Neutrophil (primary cell): Measurements from ENCODE around the gene CNNM3.

Experiments used
- H3K27ac ChIP-seq: fragments of 200-600 bp; sonication (generic); 2 replicates; pipeline ENCODE4 v1.5.1; 2016; ENCODE audit warnings: mild to moderate bottlenecking, moderate library complexity
- H3K27me3 ChIP-seq: fragments of 200-600 bp; sonication (generic); 2 replicates; pipeline ENCODE4 v1.6.0; 2016; ENCODE audit warnings: mild to moderate bottlenecking
- H3K36me3 ChIP-seq: fragments of 200-600 bp; sonication (generic); 2 replicates; pipeline ENCODE4 v1.5.1; 2017
- H3K4me1 ChIP-seq, 2 experiments: fragments of 200-600 bp in 1 of 2; sonication (generic) in 1 of 2; 1 replicate in 1 of 2; 2 replicates in 1 of 2; pipeline versions ENCODE4 v1.5.1 to v1.6.1; 2013 to 2016; ENCODE audit warnings: low read depth in 1 of 2, low read length in 1 of 2, mild to moderate bottlenecking in 1 of 2, moderate library complexity in 1 of 2; ENCODE audit not compliant: control insufficient read depth in 1 of 2, insufficient read depth in 1 of 2
- H3K4me3 ChIP-seq, 2 experiments: fragments of 200-600 bp in 1 of 2; sonication (generic) in 1 of 2; 1 replicate in 1 of 2; 2 replicates in 1 of 2; pipeline ENCODE4 v1.5.1; 2013 to 2016; ENCODE audit warnings: low read depth in 1 of 2, low read length in 1 of 2, mild to moderate bottlenecking in 1 of 2, moderate library complexity in 1 of 2
- H3K9me3 ChIP-seq: fragments of 200-600 bp; sonication (generic); 2 replicates; pipeline ENCODE4 v1.5.1; 2016
- TF ChIP-seq, protein P1 (sequence below): fragments of 200-600 bp; sonication (generic); IDR thresholded peaks from 2 replicates; pipeline ENCODE4 v1.5.1; 2016; ENCODE audit warnings: antibody characterized with exemption

The CNNM3 gene

DNA sequence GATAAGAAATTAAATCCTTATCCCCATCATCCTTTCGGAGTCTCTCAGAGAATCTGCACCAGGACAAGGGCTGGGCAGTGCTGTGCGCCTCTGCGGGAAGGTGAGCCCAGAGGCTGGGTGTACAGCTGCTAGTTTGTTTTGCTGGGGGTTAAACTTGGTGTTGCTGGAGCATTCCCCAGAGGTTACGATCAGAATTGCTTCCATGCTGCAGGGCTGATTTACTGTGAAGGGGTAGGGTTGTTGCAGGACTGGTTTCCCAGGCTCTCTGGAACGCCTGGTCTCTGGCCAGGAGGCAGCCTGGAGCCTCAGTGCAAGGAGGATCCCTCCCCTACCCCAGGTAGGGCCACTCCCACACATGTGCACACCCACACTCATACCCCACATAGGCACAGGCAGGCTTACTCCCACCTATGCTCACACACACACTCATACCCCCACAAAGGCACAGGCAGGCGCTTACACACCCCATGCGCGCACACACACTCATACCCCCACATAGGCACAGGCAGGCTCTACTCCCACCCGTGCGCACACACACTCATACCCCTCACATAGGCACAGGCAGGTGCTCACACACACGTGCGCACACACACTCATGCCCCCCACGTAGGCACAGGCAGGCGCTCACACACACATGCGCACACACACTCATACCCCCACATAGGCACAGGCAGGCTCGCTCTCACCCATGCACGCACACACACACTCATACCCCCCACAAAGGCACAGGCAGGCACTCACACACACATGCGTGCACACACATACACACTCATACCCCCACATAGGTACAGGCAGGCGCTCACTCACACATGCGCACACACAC is 44.1 kb upstream of the CNNM3 start:
- H3K36me3 ChIP-seq, result no peaks in the 10 kb centered on the region
- H3K4me3 ChIP-seq, result no peak overlapping the region
- TF ChIP-seq, protein P1, sequence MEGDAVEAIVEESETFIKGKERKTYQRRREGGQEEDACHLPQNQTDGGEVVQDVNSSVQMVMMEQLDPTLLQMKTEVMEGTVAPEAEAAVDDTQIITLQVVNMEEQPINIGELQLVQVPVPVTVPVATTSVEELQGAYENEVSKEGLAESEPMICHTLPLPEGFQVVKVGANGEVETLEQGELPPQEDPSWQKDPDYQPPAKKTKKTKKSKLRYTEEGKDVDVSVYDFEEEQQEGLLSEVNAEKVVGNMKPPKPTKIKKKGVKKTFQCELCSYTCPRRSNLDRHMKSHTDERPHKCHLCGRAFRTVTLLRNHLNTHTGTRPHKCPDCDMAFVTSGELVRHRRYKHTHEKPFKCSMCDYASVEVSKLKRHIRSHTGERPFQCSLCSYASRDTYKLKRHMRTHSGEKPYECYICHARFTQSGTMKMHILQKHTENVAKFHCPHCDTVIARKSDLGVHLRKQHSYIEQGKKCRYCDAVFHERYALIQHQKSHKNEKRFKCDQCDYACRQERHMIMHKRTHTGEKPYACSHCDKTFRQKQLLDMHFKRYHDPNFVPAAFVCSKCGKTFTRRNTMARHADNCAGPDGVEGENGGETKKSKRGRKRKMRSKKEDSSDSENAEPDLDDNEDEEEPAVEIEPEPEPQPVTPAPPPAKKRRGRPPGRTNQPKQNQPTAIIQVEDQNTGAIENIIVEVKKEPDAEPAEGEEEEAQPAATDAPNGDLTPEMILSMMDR, result no peak
- no peak overlapping the region for H3K27ac ChIP-seq
- H3K4me1 ChIP-seq, result peaks cover 16 to 24% of the 10 kb centered on the region in 2 experiments
- no peaks in the 10 kb centered on the region for H3K9me3 ChIP-seq
- H3K27me3 ChIP-seq, result no peaks in the 10 kb centered on the region

DNA sequence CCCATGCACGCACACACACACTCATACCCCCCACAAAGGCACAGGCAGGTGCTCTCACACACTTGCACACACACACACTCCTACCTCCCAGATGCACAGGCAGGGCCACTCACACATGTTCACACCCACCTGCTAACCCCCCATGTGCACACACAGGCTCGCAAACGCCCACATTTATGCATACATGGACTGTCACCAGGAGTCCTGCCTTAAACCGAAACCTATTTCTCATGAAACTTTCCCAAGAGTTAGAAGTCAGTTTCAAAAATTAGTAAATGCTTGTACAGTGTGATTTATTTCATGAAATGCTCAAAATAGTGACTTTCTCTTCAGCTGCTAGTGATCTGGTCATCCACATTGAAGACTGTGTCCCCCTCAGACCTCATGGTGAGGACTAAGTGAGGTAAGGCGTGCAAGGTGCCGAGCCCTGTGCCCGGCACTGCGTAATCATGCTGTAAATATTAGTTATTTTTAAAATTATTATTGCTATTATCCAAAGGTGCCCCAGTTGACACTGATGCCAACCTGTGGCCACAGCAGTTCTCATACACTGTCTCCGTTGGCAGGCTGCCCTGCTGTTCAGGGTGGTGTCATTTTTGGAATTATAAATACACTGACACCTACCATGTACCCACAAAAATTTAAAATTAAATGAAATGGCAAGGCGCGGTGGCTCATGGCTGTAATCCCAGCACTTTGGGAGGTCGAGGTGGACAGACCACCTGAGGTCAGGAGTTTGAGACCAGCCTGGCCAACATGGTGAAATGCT is 43.0 kb upstream of the CNNM3 start:
- no peak overlapping the region for H3K4me3 ChIP-seq
- no peak overlapping the region for H3K27ac ChIP-seq
- TF ChIP-seq, protein P1, result no peak
- no peaks in the 10 kb centered on the region for H3K27me3 ChIP-seq
- H3K36me3 ChIP-seq, result no peaks in the 10 kb centered on the region
- H3K9me3 ChIP-seq, result no peaks in the 10 kb centered on the region
- H3K4me1 ChIP-seq, result peaks cover 12 to 20% of the 10 kb centered on the region in 2 experiments

DNA sequence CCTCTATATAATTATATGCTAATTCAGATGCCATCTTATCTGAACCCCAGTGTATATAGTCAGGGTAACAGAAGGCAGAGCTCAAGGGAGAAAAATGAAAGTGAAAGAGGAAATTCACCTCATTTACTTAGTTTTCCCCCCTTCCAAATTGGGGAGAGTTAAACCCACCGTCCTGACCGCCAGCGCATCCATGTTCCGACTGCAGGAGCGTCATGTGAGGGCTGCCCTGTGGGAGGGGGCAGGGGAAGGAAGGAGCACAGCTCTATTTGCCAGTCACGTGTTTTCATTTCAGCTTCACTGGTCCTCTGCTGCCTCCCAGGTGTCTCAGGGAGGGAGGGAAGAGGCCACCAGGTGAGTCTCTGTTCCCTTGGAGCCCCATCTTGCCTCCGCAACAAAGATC is 42.1 kb upstream of the CNNM3 start:
- Histone ChIP-seq H3K4me3 (peak overlapping the region; percentile 51 to 56), H3K4me1 (peaks cover 8 to 16% of the 10 kb centered on the region in 2 experiments), H3K27ac (no peak overlapping the region), H3K27me3 (no peaks in the 10 kb centered on the region), H3K36me3 (no peaks in the 10 kb centered on the region), H3K9me3 (no peaks in the 10 kb centered on the region)
- TF ChIP-seq, protein P1, result no peak

DNA sequence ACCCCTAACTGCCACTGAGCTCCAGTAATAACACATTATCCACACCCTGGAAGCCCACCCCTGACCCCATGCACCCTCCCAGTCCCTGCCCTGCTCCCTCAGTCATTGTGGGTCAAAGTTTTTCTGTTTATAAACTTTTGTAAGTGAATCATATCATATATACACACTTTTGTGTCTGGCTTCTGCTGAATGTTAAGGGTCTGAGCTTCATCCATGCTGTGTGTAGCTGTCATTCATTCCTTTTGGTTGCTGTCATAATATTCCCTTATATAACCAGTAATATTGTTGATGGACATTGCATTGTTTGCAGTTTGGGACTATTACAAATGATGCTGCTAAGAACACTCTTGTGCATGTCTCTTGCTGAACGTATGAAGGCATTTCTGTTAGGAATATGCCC is 40.9 kb upstream of the CNNM3 start:
- peaks cover 8 to 16% of the 10 kb centered on the region in 2 experiments for H3K4me1 ChIP-seq
- no peak overlapping the region for H3K4me3 ChIP-seq
- no peak overlapping the region for H3K27ac ChIP-seq
- no peaks in the 10 kb centered on the region for H3K27me3 ChIP-seq
- no peaks in the 10 kb centered on the region for H3K36me3 ChIP-seq
- H3K9me3 ChIP-seq, result no peaks in the 10 kb centered on the region
- TF ChIP-seq, protein P1, result no peak

DNA sequence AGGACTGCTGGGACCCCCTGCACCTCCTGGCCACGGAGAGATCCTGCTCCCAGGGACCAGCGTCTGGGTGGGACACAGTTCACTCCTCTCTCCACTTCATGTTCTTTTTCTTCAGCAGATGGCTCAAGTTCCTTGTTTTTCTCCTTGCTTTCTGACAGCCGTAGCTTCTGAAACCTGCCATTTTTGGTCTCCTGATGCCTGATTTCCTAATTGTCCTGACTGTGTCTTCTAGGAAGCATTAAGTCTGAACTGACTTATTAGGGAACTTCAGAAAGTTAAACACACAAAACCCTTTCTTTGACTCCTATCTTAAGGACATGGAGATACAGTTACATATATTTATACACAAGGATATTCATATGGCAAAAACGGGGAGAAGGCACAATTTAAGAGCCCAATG is 32.7 kb upstream of the CNNM3 start:
- Histone ChIP-seq H3K36me3 (no peaks in the 10 kb centered on the region), H3K27me3 (no peaks in the 10 kb centered on the region), H3K4me1 (no peaks in the 10 kb centered on the region), H3K27ac (no peak overlapping the region), H3K4me3 (no peak overlapping the region), H3K9me3 (no peaks in the 10 kb centered on the region)
- TF ChIP-seq, protein P1, result no peak
